Skeletal muscle cell (primary cell): ENCODE data around the gene PSMD4.
"Not testable (repeated sequence)": the region's sequence is repeated elsewhere in the genome, so short reads cannot be mapped to it uniquely, and the experiment has no call there.

Experiments used
- DNase-seq: peaks from one replicate; pipeline ENCODE4 v3.0.0-alpha.2; 2010; ENCODE audit warnings: low read depth
- H3K4me3 ChIP-seq: 2 replicates; pipeline ENCODE4 v1.5.1; 2011; ENCODE audit warnings: low read depth, mild to moderate bottlenecking, control low read depth, low read length, moderate library complexity

PSMD4 gene

GRCh38 chr1:151266821-151267220, 12.3 kb downstream of the PSMD4 start:
- H3K4me3 ChIP-seq: no peak overlapping the region

GRCh38 chr1:151267760-151268159, 13.2 kb downstream of the PSMD4 start:
- no peak overlapping the region for H3K4me3 ChIP-seq
- DNase-seq: no peak

More at GRCh38 chr1:151266821-151267220, 12.3 kb downstream of the PSMD4 start:
- no peak for DNase-seq

DNA sequence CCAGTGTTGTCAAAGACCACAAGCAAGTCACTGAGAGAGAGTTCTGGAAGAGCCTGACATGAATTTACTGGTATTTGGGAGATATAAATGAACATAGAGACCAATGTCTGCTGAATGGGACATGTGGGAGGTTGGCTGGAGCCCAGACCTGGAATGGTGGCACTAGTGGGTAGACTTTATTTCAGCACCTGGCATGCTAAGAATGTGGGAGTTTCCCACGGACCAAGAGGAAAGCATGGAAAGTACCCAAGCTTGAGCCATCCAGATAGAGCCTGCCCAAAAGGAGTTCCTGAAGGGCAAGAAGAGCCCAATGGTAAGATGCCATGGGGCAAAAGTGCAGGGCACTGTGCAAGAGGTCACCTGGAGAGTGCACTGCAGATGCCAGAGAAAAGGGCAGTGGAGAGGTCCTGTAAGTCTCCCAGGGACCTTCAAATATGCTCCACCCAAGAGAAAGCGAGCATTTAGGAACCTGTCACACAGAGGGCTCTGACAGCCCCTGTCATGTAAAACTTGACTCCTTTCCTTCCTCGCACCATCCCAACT, 19.5 kb downstream of the PSMD4 start:
- no peak overlapping the region for H3K4me3 ChIP-seq
- DNase-seq: no peak

- not testable (repeated sequence) for H3K4me3 ChIP-seq, DNase-seq
These were observed 20.8 kb downstream of the PSMD4 start for GRCh38 chr1:151275341-151275740.

- H3K4me3 ChIP-seq: no peak overlapping the region
- DNase-seq: no peak
These were observed 22.7 kb downstream of the PSMD4 start for GRCh38 chr1:151277249-151277648.

DNA sequence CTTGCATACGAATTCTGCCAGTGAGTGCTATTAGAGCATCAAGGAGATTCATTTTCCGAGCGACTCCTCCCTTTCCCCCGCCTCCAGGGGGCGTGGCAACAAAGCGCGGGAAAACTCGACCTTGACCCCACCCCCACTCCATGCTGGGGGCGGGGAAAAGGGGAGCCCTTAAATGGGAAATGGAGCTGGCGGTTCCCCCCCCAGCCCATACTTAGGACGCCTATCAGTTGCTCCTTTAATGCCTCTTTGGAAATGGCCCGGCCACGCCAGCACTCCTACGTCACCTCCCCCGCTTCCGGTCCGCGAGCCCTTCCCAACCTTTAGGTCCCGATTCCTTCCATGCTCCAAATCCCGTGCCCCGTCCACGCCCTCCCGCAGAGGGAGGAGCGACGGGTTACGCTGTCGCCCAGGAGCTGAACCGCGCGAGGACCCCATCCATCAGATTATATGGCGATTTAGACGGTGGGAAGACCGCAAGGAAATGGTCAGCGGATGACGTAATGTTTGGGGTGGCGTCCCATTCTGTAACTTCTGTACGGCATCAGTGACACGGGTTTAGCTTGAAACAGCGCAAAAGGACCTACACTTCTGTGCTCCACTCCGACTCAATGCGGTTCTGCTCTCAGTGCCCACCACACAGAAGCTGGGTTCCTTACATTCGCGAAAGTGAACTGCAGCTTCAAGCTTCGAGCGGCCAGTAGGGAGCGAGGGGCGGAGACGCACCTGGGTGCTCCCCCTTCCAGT, 26.9 kb downstream of the PSMD4 start:
- peak overlapping the region; percentile 92 for H3K4me3 ChIP-seq
- peak; percentile 91 for DNase-seq

GRCh38 chr1:151281969-151282882, 27.7 kb downstream of the PSMD4 start, which contains the start of gene ZNF687:
Gene ZNF687, plus strand, starts transcription at chr1:151282299. Its CDS starts 3,993 bp downstream, at chr1:151286292.
- peak within 1 kb of the TSS; percentile 92 for H3K4me3 ChIP-seq
- DNase-seq: peak; percentile 100

GRCh38 chr1:151282883-151283725, 28.6 kb downstream of the PSMD4 start:
- peak overlapping the region; percentile 92 for H3K4me3 ChIP-seq
- no peak for DNase-seq

DNA sequence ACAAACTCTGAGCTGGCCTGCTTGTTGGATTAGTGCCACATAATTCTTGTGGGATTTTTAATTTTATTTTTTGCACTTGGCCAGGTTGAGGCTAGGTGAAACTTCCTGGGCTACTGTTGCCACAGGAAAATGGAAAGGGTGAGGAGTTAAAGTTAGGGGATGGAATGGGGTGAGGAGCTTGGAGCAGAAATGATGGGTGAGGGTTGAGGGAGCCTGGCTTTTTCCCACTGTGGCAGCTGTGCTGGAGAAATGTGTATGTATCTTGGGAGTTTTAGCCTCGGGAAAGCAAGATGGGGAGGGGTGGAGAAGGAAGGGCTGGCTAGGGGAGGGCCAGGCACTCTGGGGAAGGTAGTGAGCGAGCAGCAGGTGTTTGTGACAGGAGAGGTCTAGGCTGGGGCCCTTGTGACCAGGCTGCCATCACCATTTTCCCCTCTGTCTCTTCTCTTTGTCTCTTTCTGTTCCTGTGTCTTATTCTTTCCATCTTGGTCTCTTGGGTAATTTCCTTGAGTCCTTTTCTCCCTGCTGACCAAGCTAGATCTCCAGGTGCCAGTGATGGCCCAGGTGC, 29.6 kb downstream of the PSMD4 start:
- DNase-seq: no peak
- H3K4me3 ChIP-seq: no peak overlapping the region

DNA sequence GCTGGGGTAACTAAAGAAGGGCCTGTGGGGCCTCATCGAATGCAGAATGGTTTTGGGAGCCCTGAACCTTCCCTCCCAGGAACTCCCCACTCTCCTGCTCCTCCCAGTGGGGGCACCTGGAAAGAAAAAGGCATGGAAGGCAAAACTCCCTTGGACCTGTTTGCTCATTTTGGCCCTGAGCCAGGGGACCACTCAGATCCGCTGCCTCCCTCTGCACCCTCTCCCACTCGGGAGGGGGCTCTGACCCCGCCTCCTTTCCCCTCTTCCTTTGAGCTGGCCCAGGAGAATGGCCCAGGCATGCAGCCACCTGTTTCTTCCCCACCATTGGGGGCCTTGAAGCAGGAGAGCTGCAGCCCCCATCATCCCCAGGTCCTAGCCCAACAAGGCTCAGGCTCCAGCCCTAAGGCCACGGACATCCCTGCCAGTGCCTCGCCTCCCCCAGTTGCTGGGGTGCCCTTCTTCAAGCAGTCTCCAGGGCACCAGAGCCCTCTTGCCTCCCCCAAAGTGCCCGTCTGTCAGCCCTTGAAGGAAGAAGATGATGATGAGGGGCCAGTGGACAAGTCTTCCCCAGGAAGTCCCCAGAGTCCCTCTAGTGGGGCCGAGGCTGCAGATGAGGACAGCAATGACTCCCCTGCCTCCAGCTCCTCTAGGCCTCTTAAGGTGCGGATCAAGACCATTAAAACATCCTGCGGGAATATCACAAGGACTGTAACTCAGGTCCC, 32.2 kb downstream of the PSMD4 start:
- no peak for DNase-seq
- no peak overlapping the region for H3K4me3 ChIP-seq

DNA sequence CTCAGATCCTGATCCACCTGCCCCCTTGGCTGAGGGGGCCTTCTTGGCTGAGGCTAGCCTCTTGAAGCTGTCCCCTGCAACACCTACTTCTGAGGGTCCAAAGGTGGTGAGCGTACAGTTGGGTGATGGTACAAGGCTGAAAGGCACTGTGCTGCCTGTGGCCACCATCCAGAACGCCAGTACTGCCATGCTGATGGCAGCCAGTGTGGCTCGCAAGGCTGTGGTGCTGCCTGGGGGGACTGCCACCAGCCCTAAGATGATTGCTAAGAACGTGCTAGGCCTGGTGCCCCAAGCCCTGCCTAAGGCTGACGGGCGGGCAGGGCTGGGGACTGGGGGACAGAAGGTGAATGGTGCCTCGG, 32.8 kb downstream of the PSMD4 start:
- no peak overlapping the region for H3K4me3 ChIP-seq
- DNase-seq: no peak

DNA sequence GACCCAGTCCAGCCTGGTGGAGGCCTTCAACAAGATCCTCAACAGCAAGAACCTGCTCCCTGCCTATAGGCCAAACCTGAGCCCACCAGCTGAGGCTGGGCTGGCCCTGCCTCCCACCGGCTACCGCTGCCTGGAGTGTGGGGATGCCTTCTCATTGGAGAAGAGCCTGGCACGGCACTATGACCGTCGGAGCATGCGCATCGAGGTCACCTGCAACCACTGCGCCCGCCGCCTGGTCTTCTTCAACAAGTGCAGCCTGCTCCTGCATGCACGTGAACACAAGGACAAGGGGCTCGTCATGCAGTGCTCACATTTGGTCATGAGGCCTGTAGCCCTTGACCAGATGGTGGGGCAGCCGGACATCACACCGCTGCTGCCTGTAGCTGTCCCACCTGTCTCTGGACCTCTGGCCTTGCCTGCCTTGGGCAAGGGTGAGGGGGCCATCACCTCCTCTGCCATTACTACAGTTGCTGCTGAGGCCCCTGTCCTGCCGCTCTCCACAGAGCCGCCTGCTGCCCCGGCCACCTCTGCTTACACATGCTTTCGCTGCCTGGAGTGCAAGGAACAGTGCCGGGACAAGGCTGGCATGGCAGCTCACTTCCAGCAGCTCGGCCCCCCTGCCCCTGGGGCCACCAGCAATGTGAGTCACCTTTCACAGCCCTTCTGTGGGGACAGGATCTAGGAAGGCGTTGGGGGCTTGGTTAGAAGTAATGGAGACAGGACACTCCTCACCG, 33.4 kb downstream of the PSMD4 start:
- no peak overlapping the region for H3K4me3 ChIP-seq

DNA sequence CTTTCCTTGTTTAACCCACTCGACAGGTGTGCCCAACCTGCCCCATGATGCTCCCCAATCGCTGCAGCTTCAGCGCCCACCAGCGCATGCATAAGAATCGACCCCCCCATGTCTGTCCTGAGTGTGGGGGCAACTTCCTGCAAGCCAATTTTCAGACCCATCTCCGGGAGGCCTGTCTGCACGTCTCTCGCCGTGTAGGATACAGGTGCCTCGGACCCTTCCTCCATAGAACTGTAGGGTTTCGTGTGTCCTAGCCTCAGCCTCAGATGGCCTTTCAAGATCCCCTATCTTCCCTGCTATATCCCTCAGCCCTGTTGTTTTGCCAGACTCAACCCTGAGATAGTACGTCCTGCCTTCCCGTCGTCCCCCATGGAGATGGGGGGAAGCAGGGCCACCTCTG, 34.0 kb downstream of the PSMD4 start:
- no peak for DNase-seq
- H3K4me3 ChIP-seq: no peak overlapping the region

More for the DNA sequence above, 33.4 kb downstream of the PSMD4 start:
- no peak for DNase-seq

GRCh38 chr1:151289080-151289935, 34.8 kb downstream of the PSMD4 start:
- H3K4me3 ChIP-seq: no peak overlapping the region
- DNase-seq: no peak

- DNase-seq: no peak
- H3K4me3 ChIP-seq: no peak overlapping the region
These were observed 35.6 kb downstream of the PSMD4 start for GRCh38 chr1:151289991-151290708.

- H3K4me3 ChIP-seq: no peak overlapping the region
- no peak for DNase-seq
These were observed 36.3 kb downstream of the PSMD4 start for GRCh38 chr1:151290709-151291303.
